Measurements from ENCODE around the gene ZNF133.

GRCh38 chr20:18263723-18264122 lies 24.6 kb upstream of the ZNF133 start:
- TF ChIP-seq CTCF (IDR thresholded peaks at IDR 0.05) (no peak), POLR2AphosphoS5 (IDR thresholded peaks at IDR 0.05) (peak in 1 of 3 donors; percentile 21), POLR2A (IDR thresholded peaks at IDR 0.05) (no peak), EP300 (IDR thresholded peaks at IDR 0.05; ENCODE audit: low read depth) (no peak)

All from transverse colon (tissue), 4 donors.